Measurements from ENCODE around the gene ADAR.

The ADAR gene

DNA sequence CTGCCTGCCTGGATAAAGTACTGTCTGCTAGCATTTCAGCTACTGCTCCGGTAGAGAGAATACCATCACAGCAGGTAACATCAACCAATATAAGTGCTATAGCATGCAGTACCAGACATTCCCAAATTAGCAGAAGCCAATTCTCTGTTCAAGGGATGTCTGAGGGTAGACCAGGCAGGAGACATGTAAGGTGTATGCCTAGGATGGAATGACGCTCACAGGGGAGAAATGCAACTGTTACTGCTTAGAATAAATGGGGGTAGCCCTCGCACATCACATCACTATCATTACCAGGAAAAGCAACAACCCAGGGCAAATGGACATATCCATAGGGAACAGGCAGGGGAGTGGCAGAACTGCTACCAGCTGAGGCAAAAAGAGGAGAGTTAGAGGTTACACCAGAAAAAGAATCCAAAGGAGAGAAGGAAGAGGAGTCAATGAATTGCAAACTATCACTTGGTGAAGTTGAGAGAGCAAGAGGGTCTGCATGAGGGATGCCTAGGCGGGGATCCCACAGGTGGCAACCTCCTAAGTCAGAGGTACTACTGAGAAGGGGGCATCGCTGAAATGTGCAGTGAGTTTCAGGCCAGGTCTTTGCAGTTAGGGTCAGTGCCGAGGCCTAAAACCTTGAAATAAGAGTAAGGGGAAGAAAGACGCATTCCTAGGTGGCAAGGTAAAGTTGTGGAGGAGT, 50.6 kb downstream of the ADAR start:
- DNase-seq (ENCODE audit: low read depth), result no peak

DNA sequence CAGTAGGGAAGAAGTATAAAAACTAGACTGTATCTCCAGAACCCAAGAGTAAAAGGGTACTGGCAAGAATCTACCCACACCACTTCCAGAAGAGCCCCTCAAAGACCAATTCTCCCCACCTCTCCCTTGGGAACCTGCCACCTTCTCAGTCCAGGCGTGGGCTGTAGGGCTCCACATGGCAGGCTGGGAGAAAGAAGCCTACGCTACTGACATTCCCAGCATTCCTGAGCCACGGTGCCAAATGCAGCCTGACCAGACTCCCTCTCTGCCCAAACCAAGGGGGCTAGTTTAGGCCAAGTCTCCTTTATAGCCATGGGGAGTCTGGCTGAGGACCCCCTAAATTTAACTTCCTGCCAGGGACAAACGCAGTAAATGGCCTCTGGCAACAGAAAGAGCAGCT, 51.6 kb downstream of the ADAR start:
- DNase-seq (ENCODE audit: low read depth), result no peak

DNA sequence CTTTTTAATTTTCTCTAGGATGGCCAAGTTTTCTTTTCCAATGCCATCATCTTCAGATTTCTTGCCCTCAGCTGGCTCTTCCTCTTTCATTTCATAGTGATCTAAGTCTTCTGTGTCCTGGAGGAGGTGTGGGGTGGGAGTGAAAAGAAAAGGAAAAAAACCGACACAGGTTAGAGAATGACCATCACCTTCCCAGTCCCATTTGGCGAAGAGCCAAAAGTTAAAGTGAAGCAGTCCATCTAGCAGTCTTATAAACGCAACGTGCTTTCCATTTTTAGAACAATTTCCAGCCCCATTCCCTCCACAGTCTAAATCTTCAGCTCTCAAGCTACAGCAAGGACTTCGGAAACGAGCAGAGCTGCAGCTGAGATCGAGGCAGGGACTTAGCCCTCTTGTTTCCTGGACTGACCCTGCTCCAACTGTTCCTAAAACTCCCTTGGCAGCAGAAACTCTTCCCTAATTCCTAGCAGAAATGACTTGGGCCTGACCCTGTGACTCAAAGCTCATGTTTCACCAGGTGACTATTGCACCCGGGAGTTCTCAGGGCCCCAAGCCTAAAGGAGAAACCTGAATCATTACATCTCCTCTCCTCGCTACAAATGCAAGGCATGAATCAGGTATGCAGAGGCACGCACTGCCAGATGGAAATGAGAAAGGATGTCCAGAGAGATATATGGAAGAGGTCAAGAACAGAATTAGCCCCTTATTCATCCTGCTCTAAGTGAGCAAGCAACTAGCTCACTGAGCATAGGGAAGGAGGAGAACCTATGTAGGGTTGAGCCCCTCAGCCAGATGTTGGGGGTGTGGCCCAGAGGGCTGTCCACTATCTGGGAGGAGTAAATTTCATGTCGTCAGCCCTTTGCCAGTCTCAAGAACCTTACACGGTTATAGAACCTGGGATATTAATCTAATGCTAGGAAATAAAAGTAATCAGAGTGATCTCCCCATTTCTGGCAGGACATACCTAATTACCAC, 54.6 kb downstream of the ADAR start:
- no peak for DNase-seq (ENCODE audit: low read depth)

DNA sequence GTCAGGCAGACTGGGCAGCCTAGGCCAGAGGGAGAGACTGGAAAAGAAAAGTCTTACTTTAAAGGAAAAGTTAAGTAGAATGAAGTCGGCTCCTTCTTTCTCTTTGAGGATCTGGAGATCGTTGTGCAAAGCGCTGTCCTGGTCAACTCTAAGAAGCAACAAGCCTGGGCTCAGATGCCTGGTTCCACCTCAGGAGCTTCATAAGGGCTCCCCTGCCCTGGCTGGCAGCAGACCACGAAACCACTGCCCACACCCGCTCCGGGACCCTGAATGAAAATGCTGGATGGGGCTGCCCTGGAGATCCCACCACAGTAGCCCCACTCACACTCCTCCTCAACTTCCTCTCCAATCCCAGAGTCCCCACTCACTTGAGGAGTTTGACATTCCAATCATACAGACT, 56.0 kb downstream of the ADAR start:
- DNase-seq (ENCODE audit: low read depth), result no peak

DNA sequence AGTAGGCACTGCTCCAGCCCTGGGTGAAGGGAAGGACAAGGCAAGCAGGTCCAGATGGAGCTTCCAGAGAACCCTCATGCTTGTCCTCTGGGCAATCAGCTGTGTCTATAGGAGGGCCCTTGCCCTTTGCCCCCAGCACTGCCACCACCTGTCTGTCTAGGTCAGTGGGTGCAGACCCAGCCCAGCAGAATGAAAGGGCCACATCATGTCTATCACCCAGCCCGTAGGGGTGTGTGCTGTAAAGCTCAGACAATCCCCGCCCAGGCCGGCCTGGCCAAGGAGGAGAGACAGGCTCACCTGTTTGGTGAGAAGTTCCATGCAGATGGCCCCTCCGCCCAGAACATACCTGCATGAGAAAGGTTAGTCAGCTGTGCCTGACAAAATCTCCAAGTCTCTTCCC, 56.5 kb downstream of the ADAR start:
- no peak for DNase-seq (ENCODE audit: low read depth)

DNA sequence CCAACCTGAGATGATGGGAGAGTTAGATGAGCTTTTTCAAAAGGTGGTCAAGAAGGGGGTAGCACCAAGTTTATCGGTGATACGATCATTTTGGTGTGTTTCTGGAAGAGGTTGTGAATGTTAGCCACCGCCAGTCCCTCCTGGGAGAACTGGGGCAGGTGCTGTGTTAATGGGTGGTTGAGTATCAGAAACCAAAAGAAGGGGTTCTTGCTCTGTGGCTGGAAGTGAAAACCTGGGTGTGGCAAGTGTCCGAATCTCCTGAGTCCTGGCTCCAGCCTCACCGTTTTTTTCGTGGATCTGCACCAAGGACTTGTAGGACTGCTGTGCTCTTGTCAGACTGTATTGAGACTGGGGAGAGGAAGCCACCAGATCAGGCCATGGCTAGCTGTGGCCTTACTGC, 57.3 kb downstream of the ADAR start:
- no peak for DNase-seq (ENCODE audit: low read depth)

DNA sequence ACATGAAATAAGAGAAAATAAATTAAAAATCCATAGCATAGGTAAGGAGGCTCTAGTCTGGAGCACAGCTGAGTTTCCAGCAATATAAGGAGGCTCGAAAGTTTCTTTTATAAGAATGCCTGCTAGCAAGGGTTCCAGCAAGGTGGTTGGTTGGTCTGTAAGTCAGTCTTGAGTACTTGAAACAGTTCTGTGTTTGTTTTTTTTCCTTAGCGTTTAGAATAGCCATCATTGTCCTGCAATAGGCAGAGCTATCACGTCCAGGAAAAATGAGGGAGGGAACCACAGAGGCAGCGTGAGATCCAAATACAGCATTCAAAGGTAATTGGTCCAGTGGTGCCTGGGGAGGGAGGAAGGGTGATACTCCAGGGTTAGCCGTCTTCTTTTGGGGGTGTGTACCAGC, 57.9 kb downstream of the ADAR start:
- no peak for DNase-seq (ENCODE audit: low read depth)

DNA sequence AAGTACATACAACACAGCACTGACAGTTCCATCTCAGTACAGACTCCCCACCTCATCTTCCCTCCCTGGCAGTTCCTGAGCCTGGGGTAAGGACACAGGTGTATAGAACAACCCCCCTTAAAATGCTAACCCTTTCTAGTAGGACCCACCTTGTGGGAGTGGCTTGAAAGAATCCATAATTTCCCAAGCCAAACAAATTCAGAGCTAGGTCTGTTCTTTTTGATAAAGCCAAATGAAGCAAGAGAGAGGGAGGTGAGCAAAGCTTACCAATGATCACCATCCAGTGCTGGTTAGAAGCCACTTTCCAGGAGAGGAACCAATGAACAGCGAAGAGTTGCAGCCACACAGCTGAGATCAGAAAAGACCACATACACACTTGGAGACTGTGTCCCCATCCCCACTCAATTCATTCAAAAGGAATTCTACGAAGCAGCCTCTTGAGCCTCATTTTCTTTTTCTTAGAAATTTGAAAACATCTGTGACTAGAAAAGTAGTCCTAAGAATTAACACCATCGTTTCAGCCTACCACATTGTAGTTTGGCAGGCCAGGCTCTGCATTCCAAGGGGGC, 58.7 kb downstream of the ADAR start:
- no peak for DNase-seq (ENCODE audit: low read depth)

DNA sequence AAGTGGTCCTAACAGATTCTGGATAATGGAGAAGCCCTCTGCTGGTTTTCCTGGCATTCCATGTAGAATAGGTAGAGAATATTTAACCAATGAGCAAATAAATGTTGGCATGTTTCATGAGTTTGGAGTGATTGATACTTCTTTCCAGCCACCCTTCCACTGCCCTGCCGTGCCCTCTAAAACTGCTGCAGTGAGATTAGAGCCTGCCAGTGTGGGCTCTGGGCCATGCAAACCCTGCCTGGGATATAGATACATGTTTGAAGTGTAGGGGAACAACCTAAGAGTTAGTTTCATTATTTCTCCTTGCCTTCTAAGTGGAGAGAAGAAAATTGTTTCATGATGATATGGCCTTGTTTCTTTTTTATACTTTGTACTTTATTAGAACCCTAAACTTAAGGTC, 60.0 kb downstream of the ADAR start:
- DNase-seq (ENCODE audit: low read depth), result no peak

DNA sequence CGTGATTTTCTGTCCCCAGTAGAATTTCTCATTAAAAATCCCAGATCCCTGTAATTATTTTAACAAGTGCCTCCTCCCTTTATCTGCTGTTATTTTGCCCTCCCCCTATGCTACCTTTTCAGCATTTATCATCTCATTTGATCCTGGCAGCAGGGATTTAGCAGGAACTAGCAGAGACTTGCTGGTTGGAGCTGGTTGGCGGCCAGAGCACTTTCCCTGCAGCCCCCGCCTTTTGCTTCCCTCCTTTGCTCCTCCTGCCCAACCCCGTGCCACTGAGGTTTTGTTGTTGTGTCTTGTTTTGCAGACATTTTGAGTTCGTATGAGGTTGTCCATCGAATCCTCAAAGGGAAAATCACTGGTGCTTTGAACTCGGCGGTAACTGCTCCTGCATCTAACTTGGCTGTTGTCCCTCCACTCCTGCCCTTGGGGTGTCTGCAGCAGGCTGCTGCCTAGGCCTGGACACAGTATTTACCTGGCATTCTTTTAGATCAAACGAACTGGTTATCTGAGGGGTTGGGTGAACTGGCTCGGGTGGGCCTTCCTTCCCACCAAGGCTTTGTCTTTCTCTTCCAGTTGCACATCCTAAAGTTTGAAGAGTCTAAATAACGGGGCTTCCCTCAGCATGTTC, 60.8 kb downstream of the ADAR start:
- DNase-seq (ENCODE audit: low read depth), result no peak

DNA sequence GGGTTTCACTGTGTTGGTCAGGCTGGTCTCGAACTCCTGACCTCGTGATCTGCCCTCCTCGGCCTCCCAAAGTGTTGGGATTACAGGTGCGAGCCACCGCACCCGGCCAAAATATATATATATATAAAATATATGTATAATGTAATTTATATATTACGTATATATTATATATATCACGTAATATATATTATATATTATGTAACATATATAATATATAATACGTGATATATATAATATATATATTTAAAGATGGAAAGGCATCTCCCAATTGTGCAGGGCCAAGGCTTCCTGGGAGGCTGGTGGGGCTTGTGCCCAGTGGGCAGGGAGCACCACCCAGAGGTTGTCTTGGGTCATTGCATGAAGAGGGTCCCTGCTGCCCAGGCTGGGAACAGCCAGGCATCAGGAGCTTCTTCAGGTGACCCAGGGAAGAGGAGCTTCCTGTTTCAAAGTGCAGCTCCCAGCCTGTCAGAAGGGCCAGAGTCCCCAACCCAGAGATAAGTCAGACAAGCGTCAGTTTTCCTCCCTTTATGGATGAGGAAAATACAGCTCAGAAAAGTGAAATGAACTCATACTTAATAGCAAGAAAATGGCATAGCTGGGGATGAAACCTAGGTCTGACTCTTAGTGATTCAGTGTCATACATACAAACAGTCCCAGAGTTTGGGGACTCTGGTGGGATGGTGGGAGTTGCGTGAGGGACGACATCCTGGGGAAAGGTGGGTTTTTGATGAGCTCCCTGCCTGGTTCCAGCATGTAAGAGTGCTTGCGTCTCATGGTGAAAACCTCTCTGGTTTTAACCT, 61.5 kb downstream of the ADAR start:
- peak; percentile 37 for DNase-seq (ENCODE audit: low read depth)

DNA sequence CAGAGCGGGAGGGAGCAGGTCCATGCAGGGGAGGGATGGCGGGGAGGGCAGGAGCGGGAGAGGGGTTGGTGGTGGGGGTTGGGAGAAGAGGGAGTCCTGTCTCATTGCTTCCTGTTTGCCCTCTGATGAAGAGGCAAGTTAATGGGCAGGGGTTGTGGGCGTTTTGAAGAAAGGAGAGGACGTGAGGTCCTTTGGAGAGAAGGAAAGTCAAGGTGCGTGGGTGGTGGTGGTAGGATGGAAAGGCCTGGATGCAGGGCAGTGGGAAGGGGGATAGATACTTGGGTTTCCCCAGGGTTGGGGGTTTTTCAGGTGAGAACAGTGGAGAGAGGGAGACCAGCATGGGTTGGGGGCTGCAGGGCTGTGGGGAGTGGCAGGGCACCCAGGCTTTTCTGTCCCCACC, 66.8 kb downstream of the ADAR start:
- no peak for DNase-seq (ENCODE audit: low read depth)

DNA sequence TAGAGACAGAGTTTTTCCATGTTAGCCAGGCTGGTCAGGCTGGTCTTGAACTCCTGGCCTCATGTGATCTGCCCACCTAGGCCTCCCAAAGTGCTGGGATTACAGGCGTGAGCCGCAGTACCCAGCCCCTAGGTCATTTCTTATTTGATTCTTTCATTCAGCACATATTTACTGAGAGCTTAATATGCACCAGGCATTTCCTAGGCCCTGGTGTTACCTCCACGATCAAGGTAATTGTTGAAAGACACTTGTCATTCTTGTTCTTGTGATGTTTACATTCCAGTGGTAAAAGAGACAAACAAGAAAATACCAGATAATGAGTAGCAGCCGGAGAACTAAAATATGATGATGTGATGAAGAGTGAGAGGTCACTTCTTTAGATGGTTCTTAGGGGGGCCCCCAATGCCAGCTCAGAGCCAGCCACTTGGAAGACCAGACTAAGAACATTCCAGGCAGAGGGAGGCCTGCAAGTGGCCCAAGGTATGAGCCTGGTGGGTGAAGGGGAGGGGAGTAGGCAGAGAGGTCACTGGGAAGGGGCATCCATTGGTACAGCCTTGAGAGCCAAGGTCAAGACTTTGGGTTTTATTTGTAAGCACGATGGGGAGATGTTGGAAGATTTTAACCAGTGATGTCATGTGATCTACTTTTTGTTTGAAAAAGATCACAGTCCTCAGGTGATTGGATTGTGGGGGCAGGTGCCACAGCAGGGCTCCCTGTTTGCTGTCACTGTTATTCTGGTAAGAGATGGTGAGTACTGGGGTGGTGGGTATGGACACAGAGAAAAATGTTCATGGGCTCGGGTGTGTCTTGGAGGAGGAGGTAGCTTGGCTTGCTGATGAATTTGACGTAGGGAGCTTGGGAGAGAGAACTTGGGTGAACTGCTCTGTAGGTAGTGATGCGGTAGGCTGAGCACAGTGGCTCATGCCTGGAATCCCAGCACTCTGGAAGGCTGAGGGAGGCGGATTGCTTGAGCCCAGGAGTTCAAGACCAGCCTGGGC, 68.2 kb downstream of the ADAR start:
- DNase-seq (ENCODE audit: low read depth), result no peak

DNA sequence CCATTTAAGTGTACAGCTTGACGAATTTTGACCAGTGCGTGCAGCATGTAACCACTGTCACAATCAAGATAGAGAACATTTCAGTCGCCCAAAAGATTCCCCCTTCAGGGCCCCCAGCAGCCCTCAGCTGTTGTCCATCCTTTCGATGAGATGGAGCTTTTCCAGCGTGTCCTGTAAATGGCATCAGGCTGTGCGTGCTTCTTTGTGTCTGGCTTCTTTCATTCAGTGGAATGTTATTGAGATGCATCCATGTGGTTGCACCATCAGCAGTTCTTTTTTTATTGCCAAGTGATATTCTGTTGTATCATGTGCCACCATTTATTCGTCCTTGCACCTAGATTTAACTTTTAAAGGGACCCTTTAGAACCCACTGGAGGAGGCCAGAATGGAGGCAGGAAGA, 71.4 kb downstream of the ADAR start:
- DNase-seq (ENCODE audit: low read depth), result no peak

DNA sequence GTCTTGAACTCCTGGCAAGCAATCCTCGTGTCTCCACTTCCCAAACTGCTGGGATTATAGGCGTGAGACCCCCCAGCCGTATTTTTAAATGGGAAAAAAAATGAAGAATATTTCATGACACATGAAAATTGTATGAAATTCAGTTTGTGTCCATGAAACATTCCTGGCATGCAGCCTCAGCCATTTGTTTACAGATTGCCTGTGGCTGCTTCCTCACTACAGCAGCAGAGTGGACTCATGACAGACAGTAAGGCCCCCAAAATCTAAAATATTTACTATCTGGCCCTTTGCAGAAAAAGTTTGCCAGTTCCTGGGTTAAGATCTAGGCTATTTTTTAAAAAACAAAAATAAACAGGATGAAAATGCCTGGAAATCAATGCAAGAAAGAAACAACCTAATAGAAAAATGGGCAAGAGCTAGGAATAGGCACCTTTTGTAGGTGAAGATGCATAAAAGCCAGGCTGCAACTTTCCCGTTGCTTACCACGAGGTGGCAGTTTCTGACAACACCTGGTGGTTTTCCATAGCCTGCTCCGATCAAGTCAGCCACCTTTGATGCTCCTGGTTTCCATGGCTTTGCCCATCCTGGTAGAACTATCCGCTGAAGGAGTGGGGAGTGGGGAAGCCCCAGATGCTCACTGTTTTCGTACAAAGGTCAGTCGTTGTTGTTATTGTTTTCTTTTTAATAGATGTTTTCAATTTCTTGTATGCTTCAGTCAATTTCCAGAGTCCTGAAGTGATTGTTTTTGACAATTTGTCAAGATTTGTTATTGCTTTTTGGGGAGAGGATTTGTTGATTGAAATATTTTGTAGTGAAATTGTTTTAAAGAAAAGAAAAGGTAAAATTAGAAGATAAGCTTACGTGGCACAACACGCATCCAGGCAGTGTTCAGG, 73.8 kb downstream of the ADAR start:
- DNase-seq (ENCODE audit: low read depth), result no peak

All from activated T-cell treated with anti-CD3 and anti-CD28 coated beads for 1 hour (primary cell).